PC-3 (cell line): ENCODE measurements around the gene SLC2A4RG. TPM values are rescaled to one million over a fixed set of nuclear protein-coding genes. Genes with fewer than 3 reads are reported as not detected.

Experiments
- ATAC-seq: fragments of 200-7000 bp; cut with Tn5 transposase; 2 replicates; pipeline ENCODE4 v1.9.1; 2020; ENCODE audit warnings: mild to moderate bottlenecking, moderate library complexity
- BruUV-seq: library from RNA; stranded (reverse); fragments of 400-500 nt; replicated peaks from 2 replicates; lab custom pipeline; 2021; lab: Mats Ljungman, UMichigan
- CTCF ChIA-PET: fragments of 300-600 bp; sonication (Branson Sonifier 250); formaldehyde crosslinking; loops from one replicate; lab custom pipeline; 2022; ENCODE audit warnings: antibody characterized with exemption; lab: Charles Lee
- POLR2A ChIA-PET: fragments of 300-600 bp; sonication (Branson Sonifier 250); formaldehyde crosslinking; loops from one replicate; lab custom pipeline; 2022; ENCODE audit warnings: antibody characterized with exemption; ENCODE audit not compliant: unreplicated experiment; lab: Charles Lee
- DNase-seq: peaks from one replicate; pipeline ENCODE4 v3.0.0-alpha.2; 2015
- H2AFZ ChIP-seq: fragments of 300-600 bp; sonication (generic); 2 replicates; pipeline ENCODE4 v1.6.0; 2016; ENCODE audit warnings: antibody characterized with exemption, low read length
- H3F3A ChIP-seq: fragments of 300-600 bp; sonication (generic); one replicate; pipeline ENCODE4 v1.6.0; 2017; ENCODE audit warnings: antibody characterized with exemption, low read length, control low read depth, mild to moderate bottlenecking; ENCODE audit not compliant: unreplicated experiment
- H3K27ac ChIP-seq: fragments of 300-600 bp; sonication (generic); 2 replicates; pipeline ENCODE4 v1.5.1; 2016; ENCODE audit warnings: mild to moderate bottlenecking, low read length
- H3K27me3 ChIP-seq: fragments of 300-600 bp; sonication (generic); 2 replicates; pipeline ENCODE4 v1.6.1; 2016; ENCODE audit warnings: low read length, mixed read lengths
- H3K36me3 ChIP-seq: fragments of 300-600 bp; sonication (generic); 2 replicates; pipeline ENCODE4 v1.6.1; 2016; ENCODE audit warnings: low read depth, mixed run types, low read length, mixed read lengths
- H3K4me1 ChIP-seq: fragments of 300-600 bp; sonication (generic); 2 replicates; pipeline ENCODE4 v1.5.1; 2016; ENCODE audit warnings: low read length; ENCODE audit not compliant: insufficient read depth
- H3K4me2 ChIP-seq: fragments of 300-600 bp; sonication (generic); 2 replicates; pipeline ENCODE4 v1.6.0; 2016; ENCODE audit warnings: low read length
- H3K4me3 ChIP-seq: fragments of 300-600 bp; sonication (generic); 2 replicates; pipeline ENCODE4 v1.5.1; 2016; ENCODE audit warnings: mild to moderate bottlenecking, low read length, mixed read lengths
- H3K79me2 ChIP-seq: fragments of 300-600 bp; sonication (generic); 2 replicates; pipeline ENCODE4 v1.6.1; 2017; ENCODE audit warnings: low read length, mixed read lengths
- H3K9ac ChIP-seq: fragments of 300-600 bp; sonication (generic); 2 replicates; pipeline ENCODE4 v1.6.0; 2016; ENCODE audit warnings: mild to moderate bottlenecking, low read length
- H3K9me2 ChIP-seq: fragments of 300-600 bp; sonication (generic); replicated peaks from 2 replicates; pipeline ENCODE4 v1.6.1; 2016; ENCODE audit warnings: mixed run types, low read length, mixed read lengths
- H3K9me3 ChIP-seq: fragments of 300-600 bp; sonication (generic); 2 replicates; pipeline ENCODE4 v1.6.1; 2016; ENCODE audit warnings: low read length, mixed read lengths
- H4K20me1 ChIP-seq: fragments of 300-600 bp; sonication (generic); 2 replicates; pipeline ENCODE4 v1.6.1; 2016; ENCODE audit warnings: low read length, mixed read lengths
- EZH2 ChIP-seq: fragments of 300-600 bp; sonication (generic); IDR thresholded peaks from one replicate; pipeline ENCODE4 v1.6.1; 2017; ENCODE audit warnings: antibody characterized with exemption, mild to moderate bottlenecking, low read length; ENCODE audit not compliant: unreplicated experiment
- EZH2phosphoT487 ChIP-seq: fragments of 300-600 bp; sonication (generic); IDR thresholded peaks from 2 replicates; pipeline ENCODE4 v1.6.1; 2018; ENCODE audit warnings: mild to moderate bottlenecking, antibody characterized with exemption, low read length, borderline replicate concordance
- intact Hi-C: fragments of 100-400 bp; cut with micrococcal nuclease; formaldehyde crosslinking; loops from 2 replicates; pipeline ENCODE4 v1.9.0; 2023
- total RNA-seq: library from RNA; depleted of rRNA; stranded (reverse); fragments of >200 nt; gene quantifications from 2 replicates; pipeline ENCODE4 v1.2.3, GENCODE V29; 2014
- TF ChIP-seq, protein P1 (sequence below): fragments of 300-600 bp; sonication (generic); conservative IDR thresholded peaks from 2 replicates; pipeline ENCODE4 v1.5.1; 2017; ENCODE audit warnings: antibody characterized with exemption, low read depth, mild to moderate bottlenecking, low read length

SLC2A4RG gene
- total RNA-seq, 1 experiment from 2014 or later: 116 TPM

DNA sequence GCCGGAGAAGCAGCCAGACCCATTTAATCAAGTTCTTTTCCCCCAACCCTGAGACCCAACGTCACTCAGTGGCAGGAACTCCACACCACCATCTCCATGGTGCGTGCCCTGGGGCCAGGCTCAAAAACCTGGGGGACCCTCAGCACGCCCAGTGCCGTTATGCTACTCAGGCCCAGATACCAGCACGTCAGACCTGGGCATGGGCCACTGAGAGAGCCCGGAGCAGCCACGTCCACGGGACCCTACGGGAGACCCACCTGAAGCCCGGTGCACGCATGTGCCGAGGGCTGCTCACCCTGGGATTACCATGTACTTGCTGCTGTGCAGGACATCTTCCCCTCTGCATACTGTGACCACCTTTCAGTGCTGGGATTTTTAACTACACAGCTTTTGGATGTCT lies 13.8 kb downstream of the SLC2A4RG start:
- DNase-seq: no peak
- intact Hi-C loops: no loop called here
- no peaks in the 10 kb centered on the region for H3F3A ChIP-seq
- CTCF ChIA-PET: no interaction called here
- no peaks in the 10 kb centered on the region for H3K27me3 ChIP-seq
- H3K79me2 ChIP-seq: no peaks in the 10 kb centered on the region
- H3K4me3 ChIP-seq: no peak overlapping the region
- H3K4me1 ChIP-seq: no peaks in the 10 kb centered on the region
- H3K4me2 ChIP-seq: no peak overlapping the region
- TF ChIP-seq EZH2phosphoT487 (no peak), EZH2 (no peak)
- TF ChIP-seq, protein P1, sequence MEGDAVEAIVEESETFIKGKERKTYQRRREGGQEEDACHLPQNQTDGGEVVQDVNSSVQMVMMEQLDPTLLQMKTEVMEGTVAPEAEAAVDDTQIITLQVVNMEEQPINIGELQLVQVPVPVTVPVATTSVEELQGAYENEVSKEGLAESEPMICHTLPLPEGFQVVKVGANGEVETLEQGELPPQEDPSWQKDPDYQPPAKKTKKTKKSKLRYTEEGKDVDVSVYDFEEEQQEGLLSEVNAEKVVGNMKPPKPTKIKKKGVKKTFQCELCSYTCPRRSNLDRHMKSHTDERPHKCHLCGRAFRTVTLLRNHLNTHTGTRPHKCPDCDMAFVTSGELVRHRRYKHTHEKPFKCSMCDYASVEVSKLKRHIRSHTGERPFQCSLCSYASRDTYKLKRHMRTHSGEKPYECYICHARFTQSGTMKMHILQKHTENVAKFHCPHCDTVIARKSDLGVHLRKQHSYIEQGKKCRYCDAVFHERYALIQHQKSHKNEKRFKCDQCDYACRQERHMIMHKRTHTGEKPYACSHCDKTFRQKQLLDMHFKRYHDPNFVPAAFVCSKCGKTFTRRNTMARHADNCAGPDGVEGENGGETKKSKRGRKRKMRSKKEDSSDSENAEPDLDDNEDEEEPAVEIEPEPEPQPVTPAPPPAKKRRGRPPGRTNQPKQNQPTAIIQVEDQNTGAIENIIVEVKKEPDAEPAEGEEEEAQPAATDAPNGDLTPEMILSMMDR: no peak
- no peak for ATAC-seq
- POLR2A ChIA-PET: no interaction called here
- no peaks in the 10 kb centered on the region for H4K20me1 ChIP-seq
- no peaks in the 10 kb centered on the region for H3K9me3 ChIP-seq
- H3K9ac ChIP-seq: no peak overlapping the region
- no TSS peak for BruUV-seq
- no peak overlapping the region for H3K27ac ChIP-seq
- no peaks in the 10 kb centered on the region for H3K9me2 ChIP-seq
- H2AFZ ChIP-seq: no peak overlapping the region
- H3K36me3 ChIP-seq: no peaks in the 10 kb centered on the region

DNA sequence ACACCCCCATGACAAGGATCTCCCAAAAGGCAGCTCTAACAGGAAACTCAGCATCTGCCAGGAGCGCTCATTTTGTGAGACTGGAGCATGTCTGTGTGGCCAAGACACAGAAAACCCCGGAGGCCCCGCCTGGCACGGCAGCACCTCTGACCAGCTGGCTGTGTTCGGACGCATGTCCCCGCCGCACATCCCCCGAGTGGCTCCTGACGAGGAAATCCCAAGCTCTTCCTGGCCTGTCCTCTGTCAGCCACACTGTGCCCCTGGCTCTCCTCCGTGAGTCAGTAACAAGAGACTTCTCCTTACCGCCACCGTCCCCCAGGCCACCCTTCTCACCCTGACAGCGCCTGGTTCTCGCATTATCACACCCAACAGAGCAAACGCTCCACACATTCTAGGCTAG lies 14.4 kb downstream of the SLC2A4RG start:
- no peaks in the 10 kb centered on the region for H3K4me1 ChIP-seq
- H3K4me2 ChIP-seq: no peak overlapping the region
- intact Hi-C loops: no loop called here
- no peaks in the 10 kb centered on the region for H3F3A ChIP-seq
- BruUV-seq: no TSS peak
- H3K36me3 ChIP-seq: no peaks in the 10 kb centered on the region
- H3K27me3 ChIP-seq: no peaks in the 10 kb centered on the region
- H3K79me2 ChIP-seq: no peaks in the 10 kb centered on the region
- H3K9me3 ChIP-seq: no peaks in the 10 kb centered on the region
- no peak for DNase-seq
- H2AFZ ChIP-seq: no peak overlapping the region
- H4K20me1 ChIP-seq: no peaks in the 10 kb centered on the region
- CTCF ChIA-PET: no interaction called here
- H3K27ac ChIP-seq: no peak overlapping the region
- no peak overlapping the region for H3K4me3 ChIP-seq
- no peak overlapping the region for H3K9ac ChIP-seq
- POLR2A ChIA-PET: no interaction called here
- ATAC-seq: no peak
- no peaks in the 10 kb centered on the region for H3K9me2 ChIP-seq
- TF ChIP-seq, protein P1: no peak
- TF ChIP-seq EZH2 (no peak), EZH2phosphoT487 (no peak)

- Histone ChIP-seq H3K27ac (no peak overlapping the region), H3K9ac (no peak overlapping the region), H4K20me1 (no peaks in the 10 kb centered on the region), H3K9me3 (no peaks in the 10 kb centered on the region), H3K27me3 (no peaks in the 10 kb centered on the region), H3K4me3 (no peak overlapping the region), H3K4me2 (no peak overlapping the region), H3F3A (no peaks in the 10 kb centered on the region), H3K36me3 (no peaks in the 10 kb centered on the region), H3K4me1 (no peaks in the 10 kb centered on the region), H3K79me2 (no peaks in the 10 kb centered on the region), H2AFZ (no peak overlapping the region), H3K9me2 (no peaks in the 10 kb centered on the region)
- no peak for DNase-seq
- no peak for ATAC-seq
- no TSS peak for BruUV-seq
- ChIA-PET POLR2A (no interaction called here), CTCF (no interaction called here)
- TF ChIP-seq EZH2: no peak
- no peak for TF ChIP-seq EZH2phosphoT487
- TF ChIP-seq, protein P1: no peak
- intact Hi-C loops: no loop called here
Measured at GRCh38 chr20:63755933-63756647, 16.5 kb downstream of the SLC2A4RG start.
